Nephron (organoid): ENCODE measurements around the gene DOCK10.
"Not testable (repeated sequence)": the region's sequence is repeated elsewhere in the genome, so short reads cannot be mapped to it uniquely, and the experiment has no call there.

ENCODE experiments used
- H3K27ac Mint-ChIP-seq, 3 experiments: 2 replicates each; pipeline ENCODE4 v1.8.0; 2020; ENCODE audit warnings: mixed read lengths in 3 of 3, mild to moderate bottlenecking in 2 of 3, moderate library complexity in 1 of 3
- H3K27me3 Mint-ChIP-seq: 2 replicates; pipeline ENCODE4 v1.8.0; 2021; ENCODE audit warnings: low read depth, mild to moderate bottlenecking, moderate library complexity, mixed read lengths
- H3K36me3 Mint-ChIP-seq: 2 replicates; pipeline ENCODE4 v1.8.0; 2020; ENCODE audit warnings: low read depth, mixed read lengths
- H3K4me1 Mint-ChIP-seq: 2 replicates; pipeline ENCODE4 v1.8.0; 2020; ENCODE audit warnings: mixed read lengths
- H3K4me3 Mint-ChIP-seq, 3 experiments: 2 replicates each; pipeline ENCODE4 v1.8.0; 2020; ENCODE audit warnings: mild to moderate bottlenecking in 3 of 3, mixed read lengths in 3 of 3, moderate library complexity in 2 of 3
- H3K9me3 Mint-ChIP-seq: 2 replicates; pipeline ENCODE4 v1.8.0; 2020; ENCODE audit warnings: mixed read lengths
- CTCF ChIP-seq, 3 experiments: fragments of 200-600 bp; sonication (generic); IDR thresholded peaks; one replicate each; pipeline ENCODE4 v1.5.0; 2021; ENCODE audit warnings: antibody characterized with exemption in 3 of 3; ENCODE audit not compliant: unreplicated experiment in 3 of 3

DOCK10 gene

GRCh38 chr2:225056330-225057073 is 14.2 kb upstream of the DOCK10 start:
- H3K9me3 Mint-ChIP-seq, result peaks cover 5% of the 10 kb centered on the region
- no peak overlapping the region for H3K27ac Mint-ChIP-seq
- H3K4me1 Mint-ChIP-seq, result no peaks in the 10 kb centered on the region
- H3K4me3 Mint-ChIP-seq, result no peak overlapping the region
- H3K36me3 Mint-ChIP-seq, result no peaks in the 10 kb centered on the region
- H3K27me3 Mint-ChIP-seq, result no peaks in the 10 kb centered on the region
- no peak for TF ChIP-seq CTCF (IDR thresholded peaks at IDR 0.05; ENCODE audit: unreplicated experiment in 3 of 3)

GRCh38 chr2:225055714-225056113 is 13.4 kb upstream of the DOCK10 start:
- H3K27ac Mint-ChIP-seq, result no peak overlapping the region
- no peaks in the 10 kb centered on the region for H3K27me3 Mint-ChIP-seq
- H3K36me3 Mint-ChIP-seq, result no peaks in the 10 kb centered on the region
- no peaks in the 10 kb centered on the region for H3K4me1 Mint-ChIP-seq
- TF ChIP-seq CTCF (IDR thresholded peaks at IDR 0.05; ENCODE audit: unreplicated experiment in 3 of 3), result no peak
- H3K4me3 Mint-ChIP-seq, result no peak overlapping the region
- peaks cover 5% of the 10 kb centered on the region for H3K9me3 Mint-ChIP-seq

GRCh38 chr2:225052703-225053102 is 10.4 kb upstream of the DOCK10 start:
- no peak for TF ChIP-seq CTCF (IDR thresholded peaks at IDR 0.05; ENCODE audit: unreplicated experiment in 3 of 3)
- Mint-ChIP-seq H3K27me3 (peaks cover 6% of the 10 kb centered on the region), H3K9me3 (no peaks in the 10 kb centered on the region), H3K4me3 (no peak overlapping the region), H3K27ac (no peak overlapping the region), H3K36me3 (no peaks in the 10 kb centered on the region), H3K4me1 (no peaks in the 10 kb centered on the region)

GRCh38 chr2:225047502-225047901 is 5.2 kb upstream of the DOCK10 start:
- not testable (repeated sequence) for H3K36me3 Mint-ChIP-seq, H3K9me3 Mint-ChIP-seq, H3K27ac Mint-ChIP-seq, H3K4me1 Mint-ChIP-seq, H3K4me3 Mint-ChIP-seq
- H3K27me3 Mint-ChIP-seq, result peaks cover 53% of the 10 kb centered on the region

- peaks cover 72% of the 10 kb centered on the region for H3K27me3 Mint-ChIP-seq
- H3K9me3 Mint-ChIP-seq, result no peaks in the 10 kb centered on the region
- H3K36me3 Mint-ChIP-seq, result no peaks in the 10 kb centered on the region
- peak overlapping the region in 1 of 3 experiments; percentile 12 for H3K27ac Mint-ChIP-seq
- H3K4me1 Mint-ChIP-seq, result peaks cover 13% of the 10 kb centered on the region
- TF ChIP-seq CTCF (IDR thresholded peaks at IDR 0.05; ENCODE audit: unreplicated experiment in 3 of 3), result no peak
- H3K4me3 Mint-ChIP-seq, result peak overlapping the region; percentile 77 to 87 (median 86)
Observed at GRCh38 chr2:225042800-225043167, 516 bp upstream of the DOCK10 start.

- no peaks in the 10 kb centered on the region for H3K9me3 Mint-ChIP-seq
- no peak for TF ChIP-seq CTCF (IDR thresholded peaks at IDR 0.05; ENCODE audit: unreplicated experiment in 3 of 3)
- peaks cover 13% of the 10 kb centered on the region for H3K4me1 Mint-ChIP-seq
- H3K27me3 Mint-ChIP-seq, result peaks cover 60% of the 10 kb centered on the region
- no peaks in the 10 kb centered on the region for H3K36me3 Mint-ChIP-seq
- H3K4me3 Mint-ChIP-seq, result peak overlapping the region; percentile 80 to 85 (median 84)
- H3K27ac Mint-ChIP-seq, result no peak overlapping the region
Observed at GRCh38 chr2:225041207-225041850, 939 bp downstream of the DOCK10 start.
